Spinal cord (tissue), 10 donors: ENCODE results near the gene INSRR. TPM values are rescaled to one million over a fixed set of nuclear protein-coding genes. Genes with fewer than 3 reads are reported as not detected.

Experiments used
- DNase-seq, 6 donors: peaks; one replicate each; pipeline versions ENCODE4 v3.0.0 to v3.0.0-alpha.2; 2013 to 2015; ENCODE audit warnings: low spot score in 6 of 6, low read depth in 4 of 6
- H3K27ac ChIP-seq: one replicate; pipeline ENCODE4 v1.5.1; 2013; ENCODE audit warnings: low read depth, low read length, control low read depth
- H3K27me3 ChIP-seq: one replicate; pipeline ENCODE4 v1.6.1; 2013; ENCODE audit warnings: low read length; ENCODE audit not compliant: control insufficient read depth, insufficient read depth
- H3K36me3 ChIP-seq: one replicate; pipeline ENCODE4 v1.6.1; 2013; ENCODE audit warnings: low read length; ENCODE audit not compliant: control insufficient read depth, insufficient read depth
- H3K4me1 ChIP-seq: one replicate; pipeline ENCODE4 v1.6.1; 2013; ENCODE audit warnings: low read length; ENCODE audit not compliant: control insufficient read depth, insufficient read depth
- H3K4me3 ChIP-seq: one replicate; pipeline ENCODE4 v1.5.1; 2013; ENCODE audit warnings: low read depth, low read length, control low read depth
- H3K9me3 ChIP-seq: one replicate; pipeline ENCODE4 v1.6.1; 2013; ENCODE audit warnings: low read length; ENCODE audit not compliant: control insufficient read depth, insufficient read depth
- WGBS: methylation state at CpG from one replicate; pipeline ENCODE4 v1.1.5; 2013; ENCODE audit warnings: missing lambda C conversion rate; ENCODE audit not compliant: insufficient coverage; 5-methylcytosine and 5-hydroxymethylcytosine counted together
- polyA plus RNA-seq, 2 donors: library from polyadenylated mRNA; unstranded; fragments of 120-200 nt; gene quantifications; one replicate each; pipeline ENCODE4 v1.2.1, GENCODE V29; 2013; ENCODE audit not compliant: insufficient read length in 2 of 2
- total RNA-seq, 2 donors: library from RNA; depleted of rRNA in 1 of 2; stranded (reverse); fragments of 120-200 nt in 1 of 2; fragments of >200 nt in 1 of 2; gene quantifications; one replicate each; pipeline versions ENCODE4 v1.2.3 to v1.2.4, GENCODE V29; 2013 to 2014
- donor health status: healthy.

Gene INSRR
- total and polyA plus RNA-seq, 4 donors, result 0.40 to 5.2 (median 2.0) TPM

- Histone ChIP-seq H3K9me3 (no peaks in the 10 kb centered on the region), H3K27ac (no peak overlapping the region), H3K4me3 (no peak overlapping the region), H3K27me3 (peaks cover 76% of the 10 kb centered on the region), H3K36me3 (no peaks in the 10 kb centered on the region), H3K4me1 (peaks cover 21% of the 10 kb centered on the region)
- DNase-seq, result no peak
- WGBS, result 44% methylated on average over 13 of the region's 18 CpGs
These were observed 12.9 kb downstream of the INSRR start for GRCh38 chr1:156845953-156846545.

- Histone ChIP-seq H3K36me3 (no peaks in the 10 kb centered on the region), H3K27me3 (peaks cover 76% of the 10 kb centered on the region), H3K4me3 (no peak overlapping the region), H3K4me1 (peaks cover 21% of the 10 kb centered on the region), H3K27ac (no peak overlapping the region), H3K9me3 (no peaks in the 10 kb centered on the region)
- WGBS, result 2% methylated on average over 45 of the region's 69 CpGs
- DNase-seq, result no peak
These were observed 13.6 kb downstream of the INSRR start for GRCh38 chr1:156845055-156845952.

- H3K36me3 ChIP-seq, result no peaks in the 10 kb centered on the region
- peaks cover 74% of the 10 kb centered on the region for H3K27me3 ChIP-seq
- 15% methylated on average over 11 of the region's 14 CpGs for WGBS
- no peak overlapping the region for H3K27ac ChIP-seq
- no peaks in the 10 kb centered on the region for H3K9me3 ChIP-seq
- H3K4me3 ChIP-seq, result no peak overlapping the region
- peaks cover 21% of the 10 kb centered on the region for H3K4me1 ChIP-seq
- DNase-seq, result no peak
These were observed 14.3 kb downstream of the INSRR start for GRCh38 chr1:156844638-156845037.

- Histone ChIP-seq H3K36me3 (no peaks in the 10 kb centered on the region), H3K4me3 (no peak overlapping the region), H3K27me3 (peaks cover 72% of the 10 kb centered on the region), H3K4me1 (peaks cover 24% of the 10 kb centered on the region), H3K9me3 (no peaks in the 10 kb centered on the region), H3K27ac (no peak overlapping the region)
- no peak for DNase-seq
- 51% methylated on average over 2 of the region's 6 CpGs for WGBS
These were observed 14.8 kb downstream of the INSRR start for GRCh38 chr1:156844102-156844501.

GRCh38 chr1:156842618-156843300 lies 16.2 kb downstream of the INSRR start:
- DNase-seq, result no peak
- H3K4me1 ChIP-seq, result peaks cover 17% of the 10 kb centered on the region
- H3K9me3 ChIP-seq, result no peaks in the 10 kb centered on the region
- H3K27me3 ChIP-seq, result peaks cover 61% of the 10 kb centered on the region
- 84% methylated on average over 8 of the region's 9 CpGs for WGBS
- H3K27ac ChIP-seq, result no peak overlapping the region
- no peak overlapping the region for H3K4me3 ChIP-seq
- H3K36me3 ChIP-seq, result no peaks in the 10 kb centered on the region

GRCh38 chr1:156841295-156841855 lies 17.5 kb downstream of the INSRR start:
- H3K4me3 ChIP-seq, result no peak overlapping the region
- H3K4me1 ChIP-seq, result peaks cover 17% of the 10 kb centered on the region
- 74% methylated on average over 8 of the region's 16 CpGs for WGBS
- DNase-seq, result no peak
- H3K27ac ChIP-seq, result no peak overlapping the region
- peaks cover 50% of the 10 kb centered on the region for H3K27me3 ChIP-seq
- no peaks in the 10 kb centered on the region for H3K9me3 ChIP-seq
- H3K36me3 ChIP-seq, result no peaks in the 10 kb centered on the region

- H3K4me3 ChIP-seq, result no peak overlapping the region
- H3K4me1 ChIP-seq, result peaks cover 17% of the 10 kb centered on the region
- WGBS, result 68% methylated on average over 14 of the region's 14 CpGs
- no peak for DNase-seq
- peaks cover 49% of the 10 kb centered on the region for H3K27me3 ChIP-seq
- no peaks in the 10 kb centered on the region for H3K9me3 ChIP-seq
- H3K36me3 ChIP-seq, result no peaks in the 10 kb centered on the region
- H3K27ac ChIP-seq, result no peak overlapping the region
These were observed 18.0 kb downstream of the INSRR start for GRCh38 chr1:156840898-156841279.

- 63% methylated on average over 5 of the region's 8 CpGs for WGBS
- Histone ChIP-seq H3K9me3 (no peaks in the 10 kb centered on the region), H3K27ac (no peak overlapping the region), H3K4me3 (no peak overlapping the region), H3K36me3 (no peaks in the 10 kb centered on the region), H3K27me3 (peaks cover 43% of the 10 kb centered on the region), H3K4me1 (peaks cover 14% of the 10 kb centered on the region)
- DNase-seq, result no peak
These were observed 18.6 kb downstream of the INSRR start for GRCh38 chr1:156840186-156840897.
